Left lung (tissue), 10 donors: ENCODE data around the gene CDC45. TPM values are rescaled to one million over a fixed set of nuclear protein-coding genes. Genes with fewer than 3 reads are reported as not detected.

Experiments
- ATAC-seq: fragments of 200-7000 bp; cut with Tn5 transposase; one replicate; pipeline ENCODE4 v1.9.1; 2020; ENCODE audit warnings: moderate library complexity
- DNase-seq, 4 donors: peaks; one replicate each; pipeline ENCODE4 v3.0.0-alpha.2; 2013 to 2020
- H3K27ac ChIP-seq, 2 donors: fragments of 200-600 bp; sonication (generic) in 1 of 2; one replicate each; pipeline versions ENCODE4 v1.5.0 to v1.8.0; 2020 to 2021
- H3K27me3 ChIP-seq, 2 donors: fragments of 200-600 bp; sonication (generic) in 1 of 2; one replicate each; pipeline versions ENCODE4 v1.5.0 to v1.8.0; 2020 to 2021
- H3K36me3 ChIP-seq, 2 donors: fragments of 200-600 bp; sonication (generic) in 1 of 2; one replicate each; pipeline versions ENCODE4 v1.5.0 to v1.8.0; 2020 to 2021
- H3K4me1 ChIP-seq, 2 donors: fragments of 200-600 bp; one replicate each; pipeline ENCODE4 v1.8.0; 2021
- H3K4me3 ChIP-seq, 2 donors: fragments of 200-600 bp; sonication (generic) in 1 of 2; one replicate each; pipeline versions ENCODE4 v1.5.0 to v1.8.0; 2020 to 2021; ENCODE audit warnings: mild to moderate bottlenecking in 1 of 2
- H3K9me3 ChIP-seq, 2 donors: fragments of 200-600 bp; sonication (generic) in 1 of 2; one replicate each; pipeline versions ENCODE4 v1.5.0 to v1.8.0; 2020 to 2021
- intact Hi-C, 2 donors: fragments of 100-400 bp; cut with DNase I; formaldehyde crosslinking; loops; one replicate each; pipeline versions ENCODE4 v1.11.2 to v1.14.2; 2022
- polyA plus RNA-seq, 6 donors: library from polyadenylated mRNA; unstranded; fragments of 120-200 nt; gene quantifications; one replicate each; pipeline ENCODE4 v1.2.1, GENCODE V29; 2013; ENCODE audit not compliant: insufficient read length in 6 of 6
- total RNA-seq, 2 donors: library from RNA; stranded (reverse); fragmentation: NEBNext Ultra II Directional; extraction: Animal tissue kit (Norgen Biotek cat#: 25700); gene quantifications; one replicate each; pipeline ENCODE4 v1.2.1, GENCODE V29; 2021
- TF ChIP-seq, protein P1 (sequence below), 2 donors: fragments of 200-600 bp; sonication (generic) in 1 of 2; IDR thresholded peaks; one replicate each; pipeline versions ENCODE4 v1.5.0 to v1.8.0; 2021; ENCODE audit warnings: antibody characterized with exemption in 2 of 2
- donor health status: DM: no; HTN: yes; CAD: no.
- donor health status: DM: no; HTN: no; CAD: no.

The CDC45 gene
- total and polyA plus RNA-seq, 8 donors = 6.5 to 23.2 (median 16.2) TPM

DNA sequence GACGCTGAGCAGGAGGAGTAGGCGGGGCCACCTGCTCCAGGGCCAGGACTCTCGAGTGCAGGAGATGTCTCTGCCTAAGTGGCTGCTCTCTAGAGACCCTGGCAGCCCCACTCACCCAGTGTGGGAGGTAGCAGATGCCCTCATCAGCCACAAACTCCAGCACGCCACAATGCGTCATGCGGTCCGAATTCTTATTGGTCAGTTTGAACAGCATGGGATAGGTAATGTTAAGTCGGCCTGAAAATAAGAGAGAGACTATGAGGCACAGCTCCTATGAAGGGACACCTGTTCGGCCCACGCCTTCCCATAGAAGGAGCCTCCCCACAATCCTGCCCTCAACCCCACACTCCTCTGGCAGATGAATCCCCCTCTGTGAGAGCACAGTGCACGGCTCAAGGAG is 8.1 kb upstream of the CDC45 start:
- H3K4me1 ChIP-seq = peaks cover 3 to 7% of the 10 kb centered on the region in 2 donors
- no peaks in the 10 kb centered on the region for H3K9me3 ChIP-seq
- ATAC-seq = no peak
- intact Hi-C loops = no loop called here
- DNase-seq = no peak
- H3K27me3 ChIP-seq = no peaks in the 10 kb centered on the region
- H3K27ac ChIP-seq = no peak overlapping the region
- TF ChIP-seq, protein P1, sequence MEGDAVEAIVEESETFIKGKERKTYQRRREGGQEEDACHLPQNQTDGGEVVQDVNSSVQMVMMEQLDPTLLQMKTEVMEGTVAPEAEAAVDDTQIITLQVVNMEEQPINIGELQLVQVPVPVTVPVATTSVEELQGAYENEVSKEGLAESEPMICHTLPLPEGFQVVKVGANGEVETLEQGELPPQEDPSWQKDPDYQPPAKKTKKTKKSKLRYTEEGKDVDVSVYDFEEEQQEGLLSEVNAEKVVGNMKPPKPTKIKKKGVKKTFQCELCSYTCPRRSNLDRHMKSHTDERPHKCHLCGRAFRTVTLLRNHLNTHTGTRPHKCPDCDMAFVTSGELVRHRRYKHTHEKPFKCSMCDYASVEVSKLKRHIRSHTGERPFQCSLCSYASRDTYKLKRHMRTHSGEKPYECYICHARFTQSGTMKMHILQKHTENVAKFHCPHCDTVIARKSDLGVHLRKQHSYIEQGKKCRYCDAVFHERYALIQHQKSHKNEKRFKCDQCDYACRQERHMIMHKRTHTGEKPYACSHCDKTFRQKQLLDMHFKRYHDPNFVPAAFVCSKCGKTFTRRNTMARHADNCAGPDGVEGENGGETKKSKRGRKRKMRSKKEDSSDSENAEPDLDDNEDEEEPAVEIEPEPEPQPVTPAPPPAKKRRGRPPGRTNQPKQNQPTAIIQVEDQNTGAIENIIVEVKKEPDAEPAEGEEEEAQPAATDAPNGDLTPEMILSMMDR (IDR thresholded peaks at IDR 0.05) = no peak
- H3K36me3 ChIP-seq = peaks cover 0 to 89% of the 10 kb centered on the region in 2 donors
- H3K4me3 ChIP-seq = no peak overlapping the region

GRCh38 chr22:19472233-19472632 is 7.5 kb upstream of the CDC45 start:
- TF ChIP-seq, protein P1 (IDR thresholded peaks at IDR 0.05) = no peak
- Histone ChIP-seq H3K4me3 (no peak overlapping the region), H3K27me3 (no peaks in the 10 kb centered on the region), H3K36me3 (peaks cover 0 to 82% of the 10 kb centered on the region in 2 donors), H3K27ac (no peak overlapping the region), H3K9me3 (no peaks in the 10 kb centered on the region), H3K4me1 (peaks cover 6 to 14% of the 10 kb centered on the region in 2 donors)
- ATAC-seq = no peak
- intact Hi-C loops = no loop called here
- DNase-seq = no peak

DNA sequence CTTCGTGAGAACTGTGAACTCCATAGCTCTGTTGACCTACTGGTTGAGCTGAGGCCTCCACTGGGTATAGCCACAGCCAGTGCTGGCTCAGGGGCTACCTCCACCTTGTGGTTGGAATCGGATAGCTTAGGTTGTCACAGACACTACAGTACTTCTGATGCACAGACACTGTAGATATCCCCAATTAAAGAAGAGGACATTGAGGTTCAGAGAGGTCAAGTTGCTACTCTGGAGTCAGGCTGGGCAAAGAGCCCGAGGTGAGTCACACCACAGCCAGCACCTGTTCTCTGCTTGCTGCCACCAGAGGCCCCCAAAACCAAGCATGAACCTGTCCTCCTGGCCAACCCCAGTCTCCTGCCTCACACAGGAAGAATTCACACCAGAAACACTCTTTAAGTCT is 6.1 kb upstream of the CDC45 start:
- H3K4me3 ChIP-seq = no peak overlapping the region
- H3K27me3 ChIP-seq = no peaks in the 10 kb centered on the region
- DNase-seq (no peak), ATAC-seq (no peak)
- H3K36me3 ChIP-seq = peaks cover 0 to 69% of the 10 kb centered on the region in 2 donors
- H3K9me3 ChIP-seq = no peaks in the 10 kb centered on the region
- intact Hi-C loops = no loop called here
- TF ChIP-seq, protein P1 (IDR thresholded peaks at IDR 0.05) = no peak
- H3K4me1 ChIP-seq = peaks cover 14 to 26% of the 10 kb centered on the region in 2 donors
- H3K27ac ChIP-seq = no peak overlapping the region

DNA sequence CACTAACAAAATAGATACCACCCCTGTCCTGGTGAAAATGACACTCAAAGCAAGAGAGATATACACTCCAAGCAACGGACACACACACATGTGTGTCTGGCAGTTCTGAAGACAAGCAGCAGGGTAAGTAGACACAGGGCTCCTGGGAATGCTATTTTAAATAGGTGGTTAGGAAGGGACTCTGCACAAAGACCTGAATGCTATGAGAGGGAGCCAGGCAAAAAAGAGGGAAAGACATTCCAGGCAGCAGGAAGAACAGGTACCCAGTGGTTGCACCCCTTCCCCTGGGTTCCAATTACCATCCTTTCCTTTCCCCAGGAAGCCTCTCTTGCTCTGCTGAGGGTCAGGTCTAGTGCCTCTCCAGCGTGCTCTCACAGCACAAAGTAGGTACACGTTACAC is 3.7 kb upstream of the CDC45 start:
- DNase-seq (no peak), ATAC-seq (no peak)
- Histone ChIP-seq H3K9me3 (no peaks in the 10 kb centered on the region), H3K4me1 (peaks cover 18 to 36% of the 10 kb centered on the region in 2 donors), H3K36me3 (peaks cover 0 to 44% of the 10 kb centered on the region in 2 donors), H3K4me3 (no peak overlapping the region), H3K27ac (no peak overlapping the region), H3K27me3 (no peaks in the 10 kb centered on the region)
- TF ChIP-seq, protein P1 (IDR thresholded peaks at IDR 0.05) = no peak
- intact Hi-C loops = no loop called here

- TF ChIP-seq, protein P1 (IDR thresholded peaks at IDR 0.05) = peak in 1 of 2 donors; percentile 12
- DNase-seq = peak in 2 of 4 donors; percentile 15 to 37
- no peak for ATAC-seq
- Histone ChIP-seq H3K4me3 (peak overlapping the region; percentile 79), H3K36me3 (peaks cover 0 to 30% of the 10 kb centered on the region in 2 donors), H3K27me3 (no peaks in the 10 kb centered on the region), H3K4me1 (peaks cover 18 to 36% of the 10 kb centered on the region in 2 donors), H3K9me3 (no peaks in the 10 kb centered on the region), H3K27ac (peak overlapping the region in 1 of 2 donors; percentile 98)
- intact Hi-C loops = no loop called here
These were observed 2.2 kb upstream of the CDC45 start for GRCh38 chr22:19477321-19478044.
